ENCODE measurements around the gene CDC73.

The CDC73 gene

DNA sequence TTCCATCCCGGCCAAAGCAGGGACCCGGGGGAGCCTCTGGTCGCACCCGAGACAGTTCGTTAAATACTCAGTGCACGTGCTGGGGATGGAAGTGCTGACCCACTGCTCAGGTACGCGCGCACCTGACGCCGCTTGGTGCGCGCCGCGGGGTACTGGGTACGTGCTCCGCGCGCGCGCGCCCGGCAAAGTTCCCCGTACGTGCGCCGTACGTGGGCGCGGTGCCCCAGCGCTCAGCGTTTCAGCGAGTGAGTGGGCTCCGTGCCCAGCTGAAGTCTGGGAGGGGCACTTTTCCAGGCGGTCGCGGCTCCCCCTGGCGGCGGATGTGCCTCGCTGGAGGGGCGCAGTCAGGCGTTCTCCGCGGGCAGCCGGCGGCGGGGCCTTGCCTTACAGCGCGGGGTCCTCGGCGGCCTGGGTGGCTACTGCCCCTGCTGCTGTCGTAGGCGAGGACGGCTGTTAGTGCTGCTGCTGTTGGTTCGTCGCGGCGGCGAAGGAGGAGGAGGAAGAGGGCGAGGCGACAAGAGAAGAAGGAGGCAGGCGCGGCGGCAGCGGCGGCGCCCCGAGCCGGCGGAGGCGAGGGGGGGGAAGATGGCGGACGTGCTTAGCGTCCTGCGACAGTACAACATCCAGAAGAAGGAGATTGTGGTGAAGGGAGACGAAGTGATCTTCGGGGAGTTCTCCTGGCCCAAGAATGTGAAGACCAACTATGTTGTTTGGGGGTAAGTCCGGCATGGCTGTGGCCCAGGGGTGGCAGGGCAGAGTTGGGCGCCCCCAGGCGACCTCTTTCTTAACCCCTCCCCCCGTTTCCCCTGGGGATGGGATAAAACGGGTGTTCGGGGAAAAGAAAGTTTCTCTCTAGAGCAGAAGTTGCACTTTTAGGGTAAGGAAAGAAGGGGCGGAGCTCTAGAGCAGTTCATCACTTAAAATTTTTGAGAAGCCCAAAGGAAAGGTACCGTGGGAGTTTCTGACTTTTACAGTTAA lies at the start of gene CDC73:
Gene CDC73, plus strand, starts transcription at position 416 of the 978 bp plus-strand sequence. Its CDS starts 170 bp downstream, at position 586.
- peak; percentile 96 to 99 (median 98) for DNase-seq (ENCODE audit: low read depth in 4 of 4, low spot score in 1 of 4)

- no peak for DNase-seq (ENCODE audit: low read depth in 4 of 4, low spot score in 1 of 4)
Measured at GRCh38 chr1:193077991-193078390, 43.8 kb upstream of the CDC73 start.

- DNase-seq (ENCODE audit: low read depth in 4 of 4, low spot score in 1 of 4), result no peak
Measured at GRCh38 chr1:193079187-193079586, 42.6 kb upstream of the CDC73 start.

DNA sequence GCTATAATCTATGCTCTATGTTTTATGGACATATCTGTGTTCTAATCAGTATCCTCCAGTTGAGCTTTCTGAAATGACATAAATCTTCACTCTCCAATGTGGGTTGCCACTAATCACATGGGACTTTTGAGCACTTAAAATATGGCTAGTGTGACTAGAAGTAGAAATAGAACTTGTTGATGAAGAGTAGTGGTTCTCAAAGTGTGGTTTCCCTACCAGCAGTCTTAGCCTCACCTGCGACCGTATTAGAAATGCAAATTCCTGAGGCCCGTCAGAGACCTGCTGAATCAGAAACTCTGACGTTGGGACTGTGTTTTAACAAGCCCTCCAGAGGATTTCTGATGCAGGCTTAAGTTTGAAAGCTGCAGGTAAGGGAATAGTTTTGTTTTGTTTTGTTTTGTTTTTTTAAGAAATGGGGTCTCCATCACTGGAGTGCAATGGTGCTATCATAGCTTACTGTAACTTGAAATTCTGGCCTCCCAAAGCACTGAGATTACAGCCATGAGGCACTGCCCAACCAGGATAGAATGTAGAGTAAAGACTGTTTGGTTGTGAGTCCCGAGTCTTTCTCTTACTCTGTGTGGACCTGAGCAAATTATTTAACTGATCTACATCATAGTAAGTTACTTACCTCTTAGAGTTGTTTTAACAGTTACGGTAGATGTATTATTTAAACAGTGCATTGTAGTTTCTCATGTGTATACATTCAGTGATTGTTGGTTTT lies 38.3 kb upstream of the CDC73 start:
- DNase-seq (ENCODE audit: low read depth in 4 of 4, low spot score in 1 of 4), result no peak

- no peak for DNase-seq (ENCODE audit: low read depth in 4 of 4, low spot score in 1 of 4)
Measured at GRCh38 chr1:193085263-193085662, 36.6 kb upstream of the CDC73 start.

- DNase-seq (ENCODE audit: low read depth in 4 of 4, low spot score in 1 of 4), result no peak
Measured at GRCh38 chr1:193086342-193086741, 35.5 kb upstream of the CDC73 start.

DNA sequence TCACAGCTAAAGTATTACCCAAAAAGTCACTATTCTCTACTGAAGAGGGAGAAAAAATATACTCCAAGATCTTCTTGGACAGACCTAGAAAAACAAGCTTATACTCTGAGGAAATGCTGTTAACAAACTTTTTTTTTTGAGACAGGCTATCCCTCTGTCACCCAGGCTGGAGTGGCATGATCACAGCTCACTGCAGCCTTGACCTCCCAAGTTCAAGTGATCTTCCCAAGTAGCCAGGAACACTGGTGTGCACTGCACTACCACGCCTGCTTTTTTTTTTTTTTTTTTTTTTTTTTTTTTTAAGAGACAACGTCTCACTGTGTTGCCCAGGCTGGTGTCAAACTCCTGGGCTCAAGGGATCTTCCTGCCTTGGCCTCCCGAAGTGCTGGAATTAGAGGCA lies 33.9 kb upstream of the CDC73 start:
- no peak for DNase-seq (ENCODE audit: low read depth in 4 of 4, low spot score in 1 of 4)

DNA sequence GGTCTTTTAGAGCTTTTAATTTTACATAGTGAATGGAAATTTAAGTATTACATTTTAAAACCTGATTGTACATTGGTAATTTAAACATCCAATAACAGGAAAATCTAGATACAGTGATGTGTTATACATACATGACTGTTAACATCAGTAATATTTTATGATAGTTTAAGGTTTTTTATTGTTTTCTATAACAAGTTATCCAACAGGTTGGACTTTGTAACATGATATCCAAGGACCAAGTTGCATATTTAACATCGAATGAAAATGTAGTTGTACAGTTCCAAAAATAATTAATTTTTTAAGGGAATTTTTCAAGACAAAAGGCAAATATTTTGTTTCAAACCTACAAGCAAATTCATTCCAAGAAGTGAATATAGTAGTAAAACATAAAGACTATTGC lies 31.0 kb upstream of the CDC73 start:
- DNase-seq (ENCODE audit: low read depth in 4 of 4, low spot score in 1 of 4), result no peak

GRCh38 chr1:193094112-193094511 lies 27.7 kb upstream of the CDC73 start:
- no peak for DNase-seq (ENCODE audit: low read depth in 4 of 4, low spot score in 1 of 4)

GRCh38 chr1:193102662-193103061 lies 19.2 kb upstream of the CDC73 start:
- no peak for DNase-seq (ENCODE audit: low read depth in 4 of 4, low spot score in 1 of 4)

- no peak for DNase-seq (ENCODE audit: low read depth in 4 of 4, low spot score in 1 of 4)
Measured at GRCh38 chr1:193103759-193104501, 17.9 kb upstream of the CDC73 start.

DNA sequence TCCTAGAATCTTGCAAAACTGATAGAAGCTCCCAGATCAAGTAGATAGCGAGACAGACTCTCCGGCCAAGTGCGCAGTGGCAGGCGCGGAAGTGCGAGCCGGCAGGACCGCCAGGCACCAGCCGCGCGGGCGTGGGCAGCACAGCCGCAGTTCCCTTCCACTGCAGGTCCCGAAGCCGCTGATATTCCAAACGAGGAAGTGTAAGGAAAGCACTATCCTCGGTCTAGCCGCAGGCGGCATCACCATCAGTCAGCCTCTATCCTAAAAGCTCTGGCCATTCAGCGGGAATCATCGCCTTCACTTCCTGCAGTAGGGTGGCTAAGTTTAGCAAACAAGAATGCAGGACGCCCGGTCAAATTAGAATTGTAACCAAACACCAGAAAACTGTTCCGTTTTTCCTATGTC lies 17.3 kb upstream of the CDC73 start:
- no peak for DNase-seq (ENCODE audit: low read depth in 4 of 4, low spot score in 1 of 4)

GRCh38 chr1:193104907-193105820 lies 16.7 kb upstream of the CDC73 start, which contains the start of gene GLRX2:
Gene GLRX2 (minus strand): TSS chr1:193105414. CDS start chr1:193105382, 32 bp downstream.
- DNase-seq (ENCODE audit: low read depth in 4 of 4, low spot score in 1 of 4), result peak; percentile 16 to 54 (median 38)

- no peak for DNase-seq (ENCODE audit: low read depth in 4 of 4, low spot score in 1 of 4)
Measured at GRCh38 chr1:193105821-193106177, 16.0 kb upstream of the CDC73 start.

- DNase-seq (ENCODE audit: low read depth in 4 of 4, low spot score in 1 of 4), result no peak
Measured at GRCh38 chr1:193108471-193108870, 13.4 kb upstream of the CDC73 start.

DNA sequence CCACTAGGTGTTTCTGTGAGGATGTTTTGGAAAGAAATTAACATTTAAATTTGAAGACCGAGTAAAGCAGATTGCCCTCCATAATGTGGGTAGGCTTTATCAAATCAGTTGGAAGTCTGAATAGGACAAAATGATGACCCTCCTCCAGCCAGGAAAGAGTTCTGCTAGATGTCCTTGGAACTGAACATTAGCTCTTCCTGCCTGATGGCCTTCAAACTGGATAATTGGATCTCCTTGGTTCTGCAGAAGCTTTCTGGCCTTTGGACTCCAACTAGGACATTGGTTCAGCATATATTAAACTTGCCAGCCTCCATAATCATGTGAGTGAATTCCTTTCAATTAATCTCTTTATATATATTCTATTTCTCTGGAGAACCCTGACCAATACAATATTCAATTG lies 12.2 kb upstream of the CDC73 start:
- DNase-seq (ENCODE audit: low read depth in 4 of 4, low spot score in 1 of 4), result no peak

- DNase-seq (ENCODE audit: low read depth in 4 of 4, low spot score in 1 of 4), result no peak
Measured at GRCh38 chr1:193110246-193110645, 11.6 kb upstream of the CDC73 start.

GRCh38 chr1:193110864-193111263 lies 11.0 kb upstream of the CDC73 start:
- DNase-seq (ENCODE audit: low read depth in 4 of 4, low spot score in 1 of 4), result no peak

DNA sequence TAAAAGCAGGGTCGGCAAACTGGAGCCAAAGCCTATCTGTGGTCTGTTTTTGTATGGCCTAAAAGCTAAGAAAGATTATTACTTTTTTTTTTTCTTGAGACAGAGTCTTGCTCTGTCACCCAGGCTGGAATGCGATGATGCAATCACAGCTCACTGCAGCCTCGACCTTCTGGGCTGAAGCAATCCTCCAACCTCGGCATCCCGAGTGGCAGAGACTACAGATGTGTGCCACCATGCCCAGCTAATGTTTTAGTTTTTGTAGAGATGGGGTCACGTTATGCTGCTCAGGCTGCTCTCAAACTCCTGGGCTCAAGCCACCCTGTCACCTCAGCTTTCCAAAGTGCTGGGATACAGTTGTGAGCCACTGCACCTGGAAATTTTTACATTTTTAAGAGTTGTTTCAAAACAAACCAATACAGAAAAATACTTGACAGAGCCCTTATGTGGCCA lies 10.2 kb upstream of the CDC73 start:
- no peak for DNase-seq (ENCODE audit: low read depth in 4 of 4, low spot score in 1 of 4)

DNA sequence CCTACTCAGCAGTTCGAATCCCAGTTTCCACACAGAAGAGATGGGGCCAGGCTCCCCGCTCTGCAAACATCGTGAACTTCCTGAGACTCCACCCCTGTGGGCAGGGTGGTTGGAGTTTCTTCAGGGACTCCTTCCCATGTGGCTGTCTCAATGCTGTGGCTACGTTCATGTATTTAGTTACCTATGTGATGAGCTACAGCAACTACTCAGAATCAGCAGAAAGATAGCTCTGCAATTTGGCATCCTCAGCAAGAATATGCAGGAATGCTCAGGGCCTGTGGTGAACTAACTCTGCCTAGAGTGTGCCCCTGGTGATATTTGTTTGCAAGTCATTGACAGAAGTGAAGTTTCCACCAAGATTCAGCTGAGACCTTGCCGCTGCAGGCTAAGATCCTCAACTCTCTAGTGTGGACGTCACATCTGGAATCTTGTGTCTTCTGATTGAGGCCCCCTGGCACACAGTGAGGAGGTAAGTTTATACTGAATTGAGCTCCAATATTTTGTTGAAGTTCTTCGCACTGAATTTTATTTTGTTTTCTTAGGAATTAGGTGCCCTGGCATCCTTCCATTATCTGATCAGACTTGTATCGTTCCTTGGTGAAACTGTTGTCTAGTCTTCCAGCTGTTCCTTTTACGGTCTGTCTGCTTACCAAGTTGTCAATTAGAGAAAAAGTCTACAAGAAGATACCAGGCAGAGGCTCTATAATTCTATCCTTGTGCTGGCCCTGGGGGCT lies 8.4 kb upstream of the CDC73 start:
- no peak for DNase-seq (ENCODE audit: low read depth in 4 of 4, low spot score in 1 of 4)

Data from stimulated activated CD4-positive, alpha-beta T cell treated with anti-CD3 and anti-CD28 coated beads, Interleukin-1b, Interleukin-23, amount 100 ng/mL, for 24 hours (primary cell).